ENCODE measurements around the gene GARIN3.

GARIN3 gene

DNA sequence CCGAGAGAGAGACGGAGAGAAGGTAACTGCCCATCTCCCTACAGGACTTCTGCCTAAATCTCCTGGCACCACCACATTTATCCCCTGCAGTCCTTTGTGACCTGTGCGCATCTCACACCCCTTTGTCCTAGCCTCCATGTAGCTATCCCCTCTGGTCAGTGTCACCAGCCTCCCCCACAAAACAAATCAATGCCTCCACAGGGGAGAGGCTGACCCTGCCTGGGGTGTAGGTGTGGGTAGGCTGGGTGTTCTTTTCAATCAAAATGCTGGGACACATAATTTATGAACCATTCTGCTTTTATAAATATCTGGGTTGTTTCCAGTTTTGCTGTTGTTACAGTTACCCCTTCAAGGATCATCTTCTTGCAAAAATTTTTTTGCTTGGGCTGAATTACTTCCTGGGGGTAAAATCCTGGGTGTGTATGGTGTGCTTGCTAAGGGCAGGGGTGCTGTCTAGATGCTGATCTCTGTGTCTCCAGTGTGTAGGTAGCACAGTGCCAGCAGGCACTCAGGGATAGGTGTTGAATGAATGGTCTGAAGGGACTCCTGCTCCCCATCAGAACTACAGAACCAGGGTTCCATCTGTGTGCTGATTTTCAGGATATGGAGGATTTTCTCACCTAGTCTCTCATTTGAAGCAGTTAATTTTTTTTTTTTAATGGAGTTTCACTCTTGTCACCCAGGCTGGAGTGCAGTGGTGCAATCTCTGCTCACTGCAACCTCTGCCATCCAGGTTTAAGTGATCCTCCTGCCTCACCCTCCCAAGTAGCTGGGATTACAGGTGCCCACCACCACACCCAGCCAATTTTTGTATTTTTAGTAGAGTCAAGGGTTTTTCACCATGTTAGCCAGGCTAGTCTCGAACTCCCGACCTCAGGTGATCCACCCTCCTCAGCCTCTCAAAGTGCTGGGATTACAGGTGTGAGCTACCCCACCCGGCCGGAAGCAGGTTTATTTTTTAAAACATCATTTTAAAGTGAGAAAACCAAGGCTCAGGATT is at the start of gene GARIN3:
Gene GARIN3, minus strand, starts transcription at position 51 of the 1,000 bp plus-strand sequence. CDS start 96 bp downstream, outside the sequence.
- no peaks in the 10 kb centered on the region for H3K27me3 ChIP-seq (replicated peaks)
- TF ChIP-seq, protein P1, sequence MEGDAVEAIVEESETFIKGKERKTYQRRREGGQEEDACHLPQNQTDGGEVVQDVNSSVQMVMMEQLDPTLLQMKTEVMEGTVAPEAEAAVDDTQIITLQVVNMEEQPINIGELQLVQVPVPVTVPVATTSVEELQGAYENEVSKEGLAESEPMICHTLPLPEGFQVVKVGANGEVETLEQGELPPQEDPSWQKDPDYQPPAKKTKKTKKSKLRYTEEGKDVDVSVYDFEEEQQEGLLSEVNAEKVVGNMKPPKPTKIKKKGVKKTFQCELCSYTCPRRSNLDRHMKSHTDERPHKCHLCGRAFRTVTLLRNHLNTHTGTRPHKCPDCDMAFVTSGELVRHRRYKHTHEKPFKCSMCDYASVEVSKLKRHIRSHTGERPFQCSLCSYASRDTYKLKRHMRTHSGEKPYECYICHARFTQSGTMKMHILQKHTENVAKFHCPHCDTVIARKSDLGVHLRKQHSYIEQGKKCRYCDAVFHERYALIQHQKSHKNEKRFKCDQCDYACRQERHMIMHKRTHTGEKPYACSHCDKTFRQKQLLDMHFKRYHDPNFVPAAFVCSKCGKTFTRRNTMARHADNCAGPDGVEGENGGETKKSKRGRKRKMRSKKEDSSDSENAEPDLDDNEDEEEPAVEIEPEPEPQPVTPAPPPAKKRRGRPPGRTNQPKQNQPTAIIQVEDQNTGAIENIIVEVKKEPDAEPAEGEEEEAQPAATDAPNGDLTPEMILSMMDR (IDR thresholded peaks at IDR 0.05; ENCODE audit: low read depth, low read length, missing control alignments): no peak
- H3K27ac ChIP-seq: no peak within 1 kb of the TSS
- no peak within 1 kb of the TSS for H3K4me3 ChIP-seq (ENCODE audit: low read depth, low read length)
- H3K36me3 ChIP-seq (replicated peaks): no peaks in the 10 kb centered on the region
- no peak for DNase-seq
- in situ Hi-C loops (cut with HindIII; ENCODE audit: low pct_ligation_motif_present, low sequenced_read_pairs): no loop called here

DNA sequence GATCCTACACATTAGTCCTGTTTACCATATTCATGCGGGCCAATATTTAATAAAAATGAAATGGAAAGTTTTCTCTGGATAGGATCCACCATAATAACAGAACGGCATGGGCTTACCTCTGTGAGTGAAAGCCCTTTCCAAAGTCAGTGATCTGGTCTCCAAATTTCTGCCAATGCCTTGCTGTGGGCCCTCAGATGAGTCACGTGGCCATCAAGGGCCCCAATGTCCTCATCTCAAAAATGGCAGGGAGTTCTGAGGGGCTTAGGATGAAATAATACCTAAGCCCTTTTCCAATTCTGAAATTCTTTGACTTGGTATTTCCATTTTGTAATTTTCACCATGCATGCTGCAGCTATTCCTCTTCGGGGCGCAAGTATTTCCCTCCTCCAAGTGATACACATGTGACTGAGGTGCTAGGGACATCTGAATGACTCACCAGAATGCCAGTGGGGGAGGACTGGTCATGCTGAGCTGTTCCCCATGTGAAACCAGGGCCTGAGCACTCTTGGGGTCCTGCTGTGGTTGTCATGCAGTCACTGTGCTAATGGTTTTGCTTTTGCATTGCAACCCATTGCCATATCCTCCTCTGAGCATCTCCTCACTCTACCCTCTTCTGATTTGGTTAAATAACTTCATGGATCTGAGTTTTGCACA is 49.6 kb upstream of the GARIN3 start:
- in situ Hi-C loops (cut with HindIII; ENCODE audit: low pct_ligation_motif_present, low sequenced_read_pairs): no loop called here
- no peak overlapping the region for H3K4me3 ChIP-seq (ENCODE audit: low read depth, low read length)
- H3K27me3 ChIP-seq (replicated peaks): no peaks in the 10 kb centered on the region
- no peak overlapping the region for H3K27ac ChIP-seq
- no peaks in the 10 kb centered on the region for H3K36me3 ChIP-seq (replicated peaks)
- TF ChIP-seq, protein P1 (IDR thresholded peaks at IDR 0.05; ENCODE audit: low read depth, low read length, missing control alignments): no peak
- DNase-seq: no peak

DNA sequence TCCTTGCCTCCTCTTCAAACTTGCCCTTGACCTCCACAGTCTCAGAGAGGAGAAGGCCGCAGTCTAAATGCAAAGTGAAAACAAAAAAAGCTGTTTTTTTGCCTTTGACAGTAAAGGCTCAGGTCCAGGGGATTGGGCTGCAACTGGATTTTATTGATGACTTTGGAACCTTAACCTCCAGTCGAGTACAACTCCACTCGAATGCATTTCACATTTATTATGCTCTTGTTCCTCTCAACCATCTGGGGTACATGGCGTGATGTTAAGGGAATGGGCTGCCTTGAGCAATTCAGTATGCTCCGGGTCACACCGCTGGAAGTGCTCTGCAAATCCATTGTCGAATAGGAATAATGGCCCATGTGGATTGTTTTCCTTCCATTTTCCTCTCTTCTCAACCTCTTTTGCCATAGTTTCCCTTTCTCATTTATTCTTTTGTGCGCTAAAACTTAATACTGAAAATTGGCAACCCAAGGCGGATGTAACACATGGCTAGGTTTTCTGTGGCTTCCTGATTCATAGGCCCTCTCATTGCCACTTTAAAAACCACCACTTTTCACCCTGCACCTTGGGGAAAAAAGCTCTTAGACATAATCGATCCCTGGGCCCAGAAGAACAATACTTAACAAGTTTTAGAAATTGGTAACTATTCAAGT is 48.9 kb upstream of the GARIN3 start:
- no peak overlapping the region for H3K4me3 ChIP-seq (ENCODE audit: low read depth, low read length)

DNA sequence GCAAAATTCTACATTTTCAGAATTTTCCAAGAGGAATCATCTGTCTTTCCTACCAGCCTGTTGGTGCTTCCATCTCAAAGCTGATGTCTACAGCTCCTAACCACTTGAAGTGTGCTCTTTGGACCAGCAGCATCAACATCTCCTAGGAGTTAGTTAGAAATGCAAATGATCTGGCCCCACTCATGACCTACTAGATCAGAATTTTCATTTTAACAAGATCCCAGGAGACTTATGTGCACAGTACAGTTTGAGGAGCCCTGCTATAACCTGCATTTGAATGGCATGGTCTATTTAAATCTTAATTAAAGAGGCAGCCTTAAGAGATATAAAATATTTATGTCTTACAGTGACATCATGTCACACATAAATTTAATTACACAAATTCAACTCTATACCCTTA is 48.4 kb upstream of the GARIN3 start:
- TF ChIP-seq, protein P1 (IDR thresholded peaks at IDR 0.05; ENCODE audit: low read depth, low read length, missing control alignments): no peak
- no peak for DNase-seq
- Histone ChIP-seq H3K27ac (no peak overlapping the region), H3K4me3 (ENCODE audit: low read depth, low read length) (no peak overlapping the region), H3K36me3 (replicated peaks) (no peaks in the 10 kb centered on the region), H3K27me3 (replicated peaks) (no peaks in the 10 kb centered on the region)
- in situ Hi-C loops (cut with HindIII; ENCODE audit: low pct_ligation_motif_present, low sequenced_read_pairs): no loop called here

More for the DNA sequence above, 48.9 kb upstream of the GARIN3 start:
- no peak for DNase-seq
- no peak overlapping the region for H3K27ac ChIP-seq
- in situ Hi-C loops (cut with HindIII; ENCODE audit: low pct_ligation_motif_present, low sequenced_read_pairs): no loop called here
- no peaks in the 10 kb centered on the region for H3K27me3 ChIP-seq (replicated peaks)
- no peaks in the 10 kb centered on the region for H3K36me3 ChIP-seq (replicated peaks)
- TF ChIP-seq, protein P1 (IDR thresholded peaks at IDR 0.05; ENCODE audit: low read depth, low read length, missing control alignments): no peak

DNA sequence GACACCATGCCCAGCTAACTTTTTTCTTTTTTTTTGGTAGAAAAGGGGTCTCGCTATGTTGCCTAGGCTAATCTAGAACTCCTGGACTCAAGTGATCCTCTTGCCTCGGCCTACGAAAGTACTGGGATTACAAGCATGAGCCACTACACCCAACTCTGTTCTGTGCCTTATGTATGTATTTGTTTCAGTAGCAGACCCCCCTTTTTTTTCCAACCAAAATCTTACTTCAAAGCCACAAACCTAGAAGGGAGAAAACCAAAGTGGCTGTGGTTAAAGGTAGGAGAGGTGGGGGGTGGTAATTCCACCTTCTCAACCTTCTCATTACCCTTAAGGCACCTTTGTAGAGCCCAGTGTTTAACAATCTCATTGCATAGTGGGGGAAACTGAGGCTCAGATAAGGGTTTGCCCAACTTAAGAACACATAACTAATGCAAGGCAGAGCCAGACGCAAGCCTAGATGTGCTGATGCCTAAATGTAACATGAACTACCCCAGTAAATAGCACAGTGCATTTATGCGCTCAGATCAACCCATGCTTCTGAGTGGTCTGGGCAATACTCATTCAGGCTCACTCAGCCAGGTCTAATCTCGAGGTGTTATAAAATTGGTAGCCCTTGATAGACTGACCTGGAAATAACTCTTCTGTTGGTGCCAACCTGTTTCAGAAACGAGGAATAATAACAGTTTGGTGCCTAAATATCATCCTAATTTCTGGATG is 47.6 kb upstream of the GARIN3 start:
- in situ Hi-C loops (cut with HindIII; ENCODE audit: low pct_ligation_motif_present, low sequenced_read_pairs): no loop called here
- TF ChIP-seq, protein P1 (IDR thresholded peaks at IDR 0.05; ENCODE audit: low read depth, low read length, missing control alignments): no peak
- no peak for DNase-seq
- no peaks in the 10 kb centered on the region for H3K27me3 ChIP-seq (replicated peaks)
- H3K36me3 ChIP-seq (replicated peaks): no peaks in the 10 kb centered on the region
- H3K27ac ChIP-seq: no peak overlapping the region
- no peak overlapping the region for H3K4me3 ChIP-seq (ENCODE audit: low read depth, low read length)
